ENCODE results near the gene ZNF454.

DNA sequence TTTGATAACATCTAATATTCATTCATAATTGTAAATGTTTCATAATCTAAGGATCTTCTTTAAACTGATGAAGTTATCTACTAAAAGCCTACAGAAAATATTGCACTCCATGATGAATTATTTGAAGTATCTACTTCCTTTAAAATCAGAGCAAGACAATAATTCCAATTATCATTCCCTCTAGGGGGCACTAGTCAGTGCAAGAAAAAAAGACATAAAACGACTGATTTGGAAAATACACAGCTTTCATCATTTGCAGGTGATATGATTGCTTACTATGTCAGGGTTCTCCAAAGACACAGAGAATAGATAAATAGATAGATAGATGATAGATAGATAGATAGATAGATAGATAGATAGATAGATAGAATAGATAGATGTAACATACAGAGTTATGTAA is 67.7 kb downstream of the ZNF454 start:
- no peak for TF ChIP-seq POLR2A (IDR thresholded peaks at IDR 0.05)
- TF ChIP-seq, protein P1, sequence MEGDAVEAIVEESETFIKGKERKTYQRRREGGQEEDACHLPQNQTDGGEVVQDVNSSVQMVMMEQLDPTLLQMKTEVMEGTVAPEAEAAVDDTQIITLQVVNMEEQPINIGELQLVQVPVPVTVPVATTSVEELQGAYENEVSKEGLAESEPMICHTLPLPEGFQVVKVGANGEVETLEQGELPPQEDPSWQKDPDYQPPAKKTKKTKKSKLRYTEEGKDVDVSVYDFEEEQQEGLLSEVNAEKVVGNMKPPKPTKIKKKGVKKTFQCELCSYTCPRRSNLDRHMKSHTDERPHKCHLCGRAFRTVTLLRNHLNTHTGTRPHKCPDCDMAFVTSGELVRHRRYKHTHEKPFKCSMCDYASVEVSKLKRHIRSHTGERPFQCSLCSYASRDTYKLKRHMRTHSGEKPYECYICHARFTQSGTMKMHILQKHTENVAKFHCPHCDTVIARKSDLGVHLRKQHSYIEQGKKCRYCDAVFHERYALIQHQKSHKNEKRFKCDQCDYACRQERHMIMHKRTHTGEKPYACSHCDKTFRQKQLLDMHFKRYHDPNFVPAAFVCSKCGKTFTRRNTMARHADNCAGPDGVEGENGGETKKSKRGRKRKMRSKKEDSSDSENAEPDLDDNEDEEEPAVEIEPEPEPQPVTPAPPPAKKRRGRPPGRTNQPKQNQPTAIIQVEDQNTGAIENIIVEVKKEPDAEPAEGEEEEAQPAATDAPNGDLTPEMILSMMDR (IDR thresholded peaks at IDR 0.05) = no peak
